ENCODE measurements around the gene DLG2.

GRCh38 chr11:83655976-83656375, 1971.2 kb downstream of the DLG2 start:
- TF ChIP-seq CTCF (IDR thresholded peaks at IDR 0.05; ENCODE audit: insufficient read depth, low read length) = no peak
- TF ChIP-seq GABPA (IDR thresholded peaks at IDR 0.05; ENCODE audit: low read depth) = no peak
- TF ChIP-seq POLR2AphosphoS5 (IDR thresholded peaks at IDR 0.05; ENCODE audit: low read depth) = no peak
- no peak for TF ChIP-seq REST (IDR thresholded peaks at IDR 0.05; ENCODE audit: insufficient replicate concordance, low read depth)
- TF ChIP-seq SPI1 (IDR thresholded peaks at IDR 0.05; ENCODE audit: borderline replicate concordance, low read depth) = no peak
